ENCODE results near the gene FBXL17.

DNA sequence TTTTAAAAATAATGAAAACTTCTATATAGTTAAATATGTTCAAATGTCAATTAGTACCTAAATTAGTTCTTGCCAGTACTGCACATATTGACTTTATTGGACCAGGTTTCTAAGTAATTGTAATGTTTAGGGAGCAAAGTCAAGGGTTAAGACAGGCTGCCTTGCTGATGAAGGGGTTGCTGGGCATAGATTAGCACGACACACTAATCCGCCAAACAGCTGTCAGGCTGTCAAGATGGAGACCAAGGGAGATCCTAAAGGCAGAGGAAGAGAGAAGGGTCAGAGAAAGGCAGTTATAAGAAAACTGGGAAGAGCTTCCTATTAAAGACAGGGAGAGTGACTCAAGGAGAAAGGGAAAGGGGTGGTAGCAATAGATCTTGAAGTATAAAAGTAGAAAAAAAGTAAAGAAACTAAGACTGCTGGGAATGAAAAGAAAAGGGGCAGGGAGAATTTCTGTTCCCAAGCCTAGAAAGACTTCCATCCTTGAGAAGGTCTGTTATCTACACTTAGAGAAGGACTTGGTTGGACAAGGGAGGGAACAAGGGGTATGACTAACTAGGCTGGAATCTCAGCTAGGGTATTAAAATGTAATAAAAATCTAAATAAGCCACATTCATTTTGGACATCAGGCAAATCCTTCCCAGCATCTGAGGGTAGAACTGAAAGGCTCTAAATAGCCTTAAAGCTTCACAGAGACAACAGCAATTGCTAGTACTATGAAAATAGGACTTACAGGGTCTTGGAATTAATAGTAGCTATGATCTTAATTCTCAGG is 188.7 kb downstream of the FBXL17 start:
- TF ChIP-seq, protein P1, sequence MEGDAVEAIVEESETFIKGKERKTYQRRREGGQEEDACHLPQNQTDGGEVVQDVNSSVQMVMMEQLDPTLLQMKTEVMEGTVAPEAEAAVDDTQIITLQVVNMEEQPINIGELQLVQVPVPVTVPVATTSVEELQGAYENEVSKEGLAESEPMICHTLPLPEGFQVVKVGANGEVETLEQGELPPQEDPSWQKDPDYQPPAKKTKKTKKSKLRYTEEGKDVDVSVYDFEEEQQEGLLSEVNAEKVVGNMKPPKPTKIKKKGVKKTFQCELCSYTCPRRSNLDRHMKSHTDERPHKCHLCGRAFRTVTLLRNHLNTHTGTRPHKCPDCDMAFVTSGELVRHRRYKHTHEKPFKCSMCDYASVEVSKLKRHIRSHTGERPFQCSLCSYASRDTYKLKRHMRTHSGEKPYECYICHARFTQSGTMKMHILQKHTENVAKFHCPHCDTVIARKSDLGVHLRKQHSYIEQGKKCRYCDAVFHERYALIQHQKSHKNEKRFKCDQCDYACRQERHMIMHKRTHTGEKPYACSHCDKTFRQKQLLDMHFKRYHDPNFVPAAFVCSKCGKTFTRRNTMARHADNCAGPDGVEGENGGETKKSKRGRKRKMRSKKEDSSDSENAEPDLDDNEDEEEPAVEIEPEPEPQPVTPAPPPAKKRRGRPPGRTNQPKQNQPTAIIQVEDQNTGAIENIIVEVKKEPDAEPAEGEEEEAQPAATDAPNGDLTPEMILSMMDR (IDR thresholded peaks at IDR 0.05; ENCODE audit: borderline replicate concordance, extremely low read depth, low read length, poor library complexity, severe bottlenecking) = no peak
- no peak for TF ChIP-seq EZH2 (IDR thresholded peaks at IDR 0.05; ENCODE audit: borderline replicate concordance, low read depth, low read length, severe bottlenecking)

Data from DND-41 (cell line).